PC-9 (cell line): ENCODE results near the gene ANO2.

Source experiments
- EZH2 ChIP-seq: fragments of 200-600 bp; sonication (generic); IDR thresholded peaks from 2 replicates; pipeline ENCODE4 v1.8.0; 2017; ENCODE audit warnings: antibody characterized with exemption, low read depth
- TF ChIP-seq, protein P1 (sequence below): fragments of 200-600 bp; sonication (generic); conservative IDR thresholded peaks from 2 replicates; pipeline ENCODE4 v1.6.1; 2017; ENCODE audit warnings: mixed run types, antibody characterized with exemption, mild to moderate bottlenecking, moderate library complexity

DNA sequence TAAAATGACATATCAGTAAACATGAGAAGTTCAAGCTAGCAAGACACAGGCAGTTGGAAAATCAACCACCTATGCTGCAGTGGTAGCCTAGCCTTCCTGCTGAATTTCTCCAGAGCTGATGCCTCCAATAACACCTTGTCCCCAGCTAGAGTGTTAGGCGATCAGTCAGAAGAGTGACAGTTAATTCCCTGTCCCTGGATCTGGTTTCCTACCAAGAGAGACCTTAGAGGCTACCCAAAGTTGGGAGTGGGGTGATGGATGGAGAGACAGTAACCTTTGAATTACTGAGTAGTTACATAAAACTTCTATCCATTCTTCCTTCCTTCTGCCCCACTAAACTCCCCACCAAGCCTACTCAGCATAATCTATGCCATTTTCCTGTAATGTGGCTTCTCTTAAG, 1.9 kb upstream of the ANO2 start:
- TF ChIP-seq EZH2, result no peak
- TF ChIP-seq, protein P1, sequence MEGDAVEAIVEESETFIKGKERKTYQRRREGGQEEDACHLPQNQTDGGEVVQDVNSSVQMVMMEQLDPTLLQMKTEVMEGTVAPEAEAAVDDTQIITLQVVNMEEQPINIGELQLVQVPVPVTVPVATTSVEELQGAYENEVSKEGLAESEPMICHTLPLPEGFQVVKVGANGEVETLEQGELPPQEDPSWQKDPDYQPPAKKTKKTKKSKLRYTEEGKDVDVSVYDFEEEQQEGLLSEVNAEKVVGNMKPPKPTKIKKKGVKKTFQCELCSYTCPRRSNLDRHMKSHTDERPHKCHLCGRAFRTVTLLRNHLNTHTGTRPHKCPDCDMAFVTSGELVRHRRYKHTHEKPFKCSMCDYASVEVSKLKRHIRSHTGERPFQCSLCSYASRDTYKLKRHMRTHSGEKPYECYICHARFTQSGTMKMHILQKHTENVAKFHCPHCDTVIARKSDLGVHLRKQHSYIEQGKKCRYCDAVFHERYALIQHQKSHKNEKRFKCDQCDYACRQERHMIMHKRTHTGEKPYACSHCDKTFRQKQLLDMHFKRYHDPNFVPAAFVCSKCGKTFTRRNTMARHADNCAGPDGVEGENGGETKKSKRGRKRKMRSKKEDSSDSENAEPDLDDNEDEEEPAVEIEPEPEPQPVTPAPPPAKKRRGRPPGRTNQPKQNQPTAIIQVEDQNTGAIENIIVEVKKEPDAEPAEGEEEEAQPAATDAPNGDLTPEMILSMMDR, result no peak
